ENCODE measurements around the gene PHF21A. TPM values are rescaled to one million over a fixed set of nuclear protein-coding genes. Genes with fewer than 3 reads are reported as not detected.
A peak's percentile ranks its signal among the peaks of the same experiment; 100 is the strongest.

PHF21A gene
- total RNA-seq, 1 donor from 2014 or later = 35.7 TPM

GRCh38 chr11:46009647-46010046 is 111.6 kb downstream of the PHF21A start:
- H3K27ac Mint-ChIP-seq = no peak overlapping the region
- intact Hi-C loops (cut with micrococcal nuclease) = loop anchor here (10.0 kb wide), 1 partner anchor 165 kb away; the partner anchor contains the start of gene CRY2
- no peak for DNase-seq (ENCODE audit: low spot score)
- H3K4me3 Mint-ChIP-seq (ENCODE audit: low read depth) = no peak overlapping the region
- no peaks in the 10 kb centered on the region for H3K9me3 Mint-ChIP-seq
- H3K36me3 Mint-ChIP-seq (ENCODE audit: low read depth) = no peaks in the 10 kb centered on the region
- H3K27me3 Mint-ChIP-seq (ENCODE audit: low read depth) = no peaks in the 10 kb centered on the region
- H3K4me1 Mint-ChIP-seq (ENCODE audit: low read depth) = peaks cover 2% of the 10 kb centered on the region

- H3K27me3 Mint-ChIP-seq (ENCODE audit: low read depth) = no peaks in the 10 kb centered on the region
- peaks cover 2% of the 10 kb centered on the region for H3K4me1 Mint-ChIP-seq (ENCODE audit: low read depth)
- DNase-seq (ENCODE audit: low spot score) = no peak
- H3K27ac Mint-ChIP-seq = no peak overlapping the region
- H3K4me3 Mint-ChIP-seq (ENCODE audit: low read depth) = no peak overlapping the region
- intact Hi-C loops (cut with micrococcal nuclease) = loop anchor here (1.0 to 10.0 kb wide), 2 partner anchors 41 to 162 kb away; partner anchors contain the start of gene CRY2
- H3K36me3 Mint-ChIP-seq (ENCODE audit: low read depth) = no peaks in the 10 kb centered on the region
- no peaks in the 10 kb centered on the region for H3K9me3 Mint-ChIP-seq
Measured at GRCh38 chr11:46006418-46007070, 114.7 kb downstream of the PHF21A start.

GRCh38 chr11:46003572-46003971 is 117.7 kb downstream of the PHF21A start:
- intact Hi-C loops (cut with micrococcal nuclease) = loop anchor here (10.0 kb wide), 1 partner anchor 159 kb away; the partner anchor contains the start of gene CRY2
- DNase-seq (ENCODE audit: low spot score) = no peak
- no peaks in the 10 kb centered on the region for H3K36me3 Mint-ChIP-seq (ENCODE audit: low read depth)
- peaks cover 2% of the 10 kb centered on the region for H3K4me1 Mint-ChIP-seq (ENCODE audit: low read depth)
- H3K27me3 Mint-ChIP-seq (ENCODE audit: low read depth) = no peaks in the 10 kb centered on the region
- no peak overlapping the region for H3K27ac Mint-ChIP-seq
- no peaks in the 10 kb centered on the region for H3K9me3 Mint-ChIP-seq
- H3K4me3 Mint-ChIP-seq (ENCODE audit: low read depth) = no peak overlapping the region

GRCh38 chr11:46002189-46002588 is 119.1 kb downstream of the PHF21A start:
- intact Hi-C loops (cut with micrococcal nuclease) = loop anchor here (10.0 kb wide), 1 partner anchor 157 kb away; the partner anchor contains the start of gene CRY2
- no peak for DNase-seq (ENCODE audit: low spot score)
- Mint-ChIP-seq H3K4me1 (ENCODE audit: low read depth) (peaks cover 2% of the 10 kb centered on the region), H3K9me3 (no peaks in the 10 kb centered on the region), H3K27me3 (ENCODE audit: low read depth) (no peaks in the 10 kb centered on the region), H3K36me3 (ENCODE audit: low read depth) (no peaks in the 10 kb centered on the region), H3K27ac (no peak overlapping the region), H3K4me3 (ENCODE audit: low read depth) (no peak overlapping the region)

- intact Hi-C loops (cut with micrococcal nuclease) = loop anchor here (10.0 kb wide), 1 partner anchor 157 kb away; the partner anchor contains the start of gene CRY2
- Mint-ChIP-seq H3K27me3 (ENCODE audit: low read depth) (no peaks in the 10 kb centered on the region), H3K9me3 (no peaks in the 10 kb centered on the region), H3K4me3 (ENCODE audit: low read depth) (no peak overlapping the region), H3K36me3 (ENCODE audit: low read depth) (no peaks in the 10 kb centered on the region), H3K27ac (no peak overlapping the region), H3K4me1 (ENCODE audit: low read depth) (peaks cover 2% of the 10 kb centered on the region)
- DNase-seq (ENCODE audit: low spot score) = no peak
Measured at GRCh38 chr11:46001448-46001914, 119.8 kb downstream of the PHF21A start.

GRCh38 chr11:45997599-45997998 is 123.7 kb downstream of the PHF21A start:
- Mint-ChIP-seq H3K36me3 (ENCODE audit: low read depth) (no peaks in the 10 kb centered on the region), H3K27me3 (ENCODE audit: low read depth) (no peaks in the 10 kb centered on the region), H3K4me3 (ENCODE audit: low read depth) (no peak overlapping the region), H3K9me3 (no peaks in the 10 kb centered on the region), H3K4me1 (ENCODE audit: low read depth) (peaks cover 2% of the 10 kb centered on the region), H3K27ac (no peak overlapping the region)
- DNase-seq (ENCODE audit: low spot score) = no peak
- intact Hi-C loops (cut with micrococcal nuclease) = no loop called here

- intact Hi-C loops (cut with micrococcal nuclease) = no loop called here
- peaks cover 2% of the 10 kb centered on the region for H3K4me1 Mint-ChIP-seq (ENCODE audit: low read depth)
Measured at GRCh38 chr11:45995342-45995734, 125.9 kb downstream of the PHF21A start.

GRCh38 chr11:45994371-45995341 is 126.6 kb downstream of the PHF21A start:
- Mint-ChIP-seq H3K4me3 (ENCODE audit: low read depth) (no peak overlapping the region), H3K36me3 (ENCODE audit: low read depth) (no peaks in the 10 kb centered on the region), H3K27ac (no peak overlapping the region), H3K9me3 (no peaks in the 10 kb centered on the region), H3K27me3 (ENCODE audit: low read depth) (no peaks in the 10 kb centered on the region), H3K4me1 (ENCODE audit: low read depth) (peaks cover 2% of the 10 kb centered on the region)
- intact Hi-C loops (cut with micrococcal nuclease) = no loop called here
- DNase-seq (ENCODE audit: low spot score) = no peak

More at GRCh38 chr11:45995342-45995734, 125.9 kb downstream of the PHF21A start:
- H3K36me3 Mint-ChIP-seq (ENCODE audit: low read depth) = no peaks in the 10 kb centered on the region
- H3K9me3 Mint-ChIP-seq = no peaks in the 10 kb centered on the region
- DNase-seq (ENCODE audit: low spot score) = no peak
- no peak overlapping the region for H3K4me3 Mint-ChIP-seq (ENCODE audit: low read depth)
- H3K27ac Mint-ChIP-seq = no peak overlapping the region
- H3K27me3 Mint-ChIP-seq (ENCODE audit: low read depth) = no peaks in the 10 kb centered on the region

GRCh38 chr11:45993531-45994001 is 127.7 kb downstream of the PHF21A start:
- H3K4me1 Mint-ChIP-seq (ENCODE audit: low read depth) = peaks cover 2% of the 10 kb centered on the region
- H3K27ac Mint-ChIP-seq = no peak overlapping the region

GRCh38 chr11:45988921-45989320 is 132.3 kb downstream of the PHF21A start:
- no peak overlapping the region for H3K27ac Mint-ChIP-seq
- no peak for DNase-seq (ENCODE audit: low spot score)

More at GRCh38 chr11:45993531-45994001, 127.7 kb downstream of the PHF21A start:
- intact Hi-C loops (cut with micrococcal nuclease) = no loop called here
- H3K27me3 Mint-ChIP-seq (ENCODE audit: low read depth) = no peaks in the 10 kb centered on the region
- no peaks in the 10 kb centered on the region for H3K9me3 Mint-ChIP-seq
- DNase-seq (ENCODE audit: low spot score) = no peak
- H3K4me3 Mint-ChIP-seq (ENCODE audit: low read depth) = no peak overlapping the region
- no peaks in the 10 kb centered on the region for H3K36me3 Mint-ChIP-seq (ENCODE audit: low read depth)

GRCh38 chr11:45985212-45985611 is 136.0 kb downstream of the PHF21A start:
- H3K9me3 Mint-ChIP-seq = no peaks in the 10 kb centered on the region

More at GRCh38 chr11:45988921-45989320, 132.3 kb downstream of the PHF21A start:
- Mint-ChIP-seq H3K4me3 (ENCODE audit: low read depth) (no peak overlapping the region), H3K4me1 (ENCODE audit: low read depth) (peaks cover 9% of the 10 kb centered on the region), H3K9me3 (no peaks in the 10 kb centered on the region), H3K36me3 (ENCODE audit: low read depth) (no peaks in the 10 kb centered on the region), H3K27me3 (ENCODE audit: low read depth) (no peaks in the 10 kb centered on the region)
- intact Hi-C loops (cut with micrococcal nuclease) = no loop called here

GRCh38 chr11:45984192-45984591 is 137.1 kb downstream of the PHF21A start:
- DNase-seq (ENCODE audit: low spot score) = no peak
- no peaks in the 10 kb centered on the region for H3K9me3 Mint-ChIP-seq
- no peak overlapping the region for H3K4me3 Mint-ChIP-seq (ENCODE audit: low read depth)
- H3K27me3 Mint-ChIP-seq (ENCODE audit: low read depth) = no peaks in the 10 kb centered on the region
- intact Hi-C loops (cut with micrococcal nuclease) = no loop called here
- H3K4me1 Mint-ChIP-seq (ENCODE audit: low read depth) = peaks cover 17% of the 10 kb centered on the region
- H3K27ac Mint-ChIP-seq = no peak overlapping the region
- H3K36me3 Mint-ChIP-seq (ENCODE audit: low read depth) = peaks cover 4% of the 10 kb centered on the region

More at GRCh38 chr11:45985212-45985611, 136.0 kb downstream of the PHF21A start:
- no peak for DNase-seq (ENCODE audit: low spot score)
- H3K4me1 Mint-ChIP-seq (ENCODE audit: low read depth) = peaks cover 17% of the 10 kb centered on the region
- intact Hi-C loops (cut with micrococcal nuclease) = no loop called here
- H3K27ac Mint-ChIP-seq = peak overlapping the region; percentile 27
- H3K36me3 Mint-ChIP-seq (ENCODE audit: low read depth) = no peaks in the 10 kb centered on the region
- no peak overlapping the region for H3K4me3 Mint-ChIP-seq (ENCODE audit: low read depth)
- H3K27me3 Mint-ChIP-seq (ENCODE audit: low read depth) = no peaks in the 10 kb centered on the region
